GM23248 (cell line): Measurements from ENCODE around the gene CFAP92. TPM values are rescaled to one million over a fixed set of nuclear protein-coding genes. Genes with fewer than 3 reads are reported as not detected.

Experiments
- DNase-seq: peaks from one replicate; pipeline ENCODE4 v3.0.0-alpha.2; 2015
- H2AFZ ChIP-seq: fragments of 200-600 bp; sonication (generic); 2 replicates; pipeline ENCODE4 v1.6.1; 2016; ENCODE audit warnings: antibody characterized with exemption
- H3F3A ChIP-seq: fragments of 200-600 bp; sonication (generic); 2 replicates; pipeline ENCODE4 v1.6.1; 2016; ENCODE audit warnings: mild to moderate bottlenecking, antibody characterized with exemption, mixed run types; ENCODE audit not compliant: insufficient read depth
- H3K27ac ChIP-seq: fragments of 200-600 bp; sonication (generic); 2 replicates; pipeline ENCODE4 v1.5.1; 2016; ENCODE audit warnings: mild to moderate bottlenecking
- H3K27me3 ChIP-seq: fragments of 200-600 bp; sonication (generic); replicated peaks from 2 replicates; pipeline ENCODE4 v1.6.1; 2016; ENCODE audit warnings: mild to moderate bottlenecking; ENCODE audit not compliant: insufficient read depth
- H3K36me3 ChIP-seq: fragments of 200-600 bp; sonication (generic); 2 replicates; pipeline ENCODE4 v1.6.1; 2016; ENCODE audit warnings: low read depth, mild to moderate bottlenecking
- H3K4me1 ChIP-seq: fragments of 200-600 bp; sonication (generic); 2 replicates; pipeline ENCODE4 v1.6.1; 2016; ENCODE audit warnings: mild to moderate bottlenecking; ENCODE audit not compliant: insufficient read depth
- H3K4me2 ChIP-seq: fragments of 200-600 bp; sonication (generic); one replicate; pipeline ENCODE4 v1.6.1; 2016; ENCODE audit warnings: mild to moderate bottlenecking; ENCODE audit not compliant: unreplicated experiment
- H3K4me3 ChIP-seq: fragments of 200-600 bp; sonication (generic); 2 replicates; pipeline ENCODE4 v1.5.1; 2016; ENCODE audit warnings: mild to moderate bottlenecking
- H3K79me2 ChIP-seq: fragments of 200-600 bp; sonication (generic); 2 replicates; pipeline ENCODE4 v1.6.1; 2016; ENCODE audit warnings: mild to moderate bottlenecking; ENCODE audit not compliant: insufficient read depth
- H3K9ac ChIP-seq: fragments of 200-600 bp; sonication (generic); 2 replicates; pipeline ENCODE4 v1.6.1; 2016; ENCODE audit warnings: mild to moderate bottlenecking
- H3K9me2 ChIP-seq: fragments of 200-600 bp; sonication (generic); 2 replicates; pipeline ENCODE4 v1.6.1; 2016; ENCODE audit warnings: mixed run types, mild to moderate bottlenecking, moderate library complexity; ENCODE audit not compliant: insufficient read depth
- H3K9me3 ChIP-seq: fragments of 200-600 bp; sonication (generic); one replicate; pipeline ENCODE4 v1.6.1; 2017; ENCODE audit warnings: low read depth
- H4K20me1 ChIP-seq: fragments of 200-600 bp; sonication (generic); 2 replicates; pipeline ENCODE4 v1.6.0; 2016; ENCODE audit not compliant: insufficient read depth
- EZH2 ChIP-seq: fragments of 200-600 bp; sonication (generic); IDR thresholded peaks from 2 replicates; pipeline ENCODE4 v1.6.1; 2018; ENCODE audit warnings: antibody characterized with exemption, mild to moderate bottlenecking; ENCODE audit not compliant: insufficient read depth, poor library complexity, severe bottlenecking
- EZH2phosphoT487 ChIP-seq: fragments of 200-600 bp; sonication (generic); IDR thresholded peaks from 2 replicates; pipeline ENCODE4 v1.6.1; 2018; ENCODE audit warnings: antibody characterized with exemption, moderate library complexity, mild to moderate bottlenecking, low read depth; ENCODE audit not compliant: insufficient read depth
- WGBS, 2 experiments: methylation state at CpG; one replicate each; pipeline ENCODE4 v1.1.6; 2015 to 2017; ENCODE audit warnings: low lambda C conversion rate in 2 of 2, low coverage in 1 of 2; ENCODE audit errors: missing lambda C conversion rate in 2 of 2; 5-methylcytosine and 5-hydroxymethylcytosine counted together
- in situ Hi-C: fragments of 300-500 bp; cut with MboI; formaldehyde crosslinking; loops from 2 replicates; pipeline ENCODE4 v1.15.0; 2020
- polyA plus RNA-seq: library from polyadenylated mRNA; unstranded; fragments of >200 nt; fragmentation: Nextera tagmentation; extraction: Ambion mirVana; gene quantifications from 2 replicates; pipeline ENCODE4 v1.2.1, GENCODE V29; 2016
- total RNA-seq: library from RNA; depleted of rRNA; stranded (reverse); fragments of >200 nt; shearing (Covaris generic); gene quantifications from 2 replicates; pipeline ENCODE4 v1.2.3, GENCODE V29; 2014

CFAP92 gene
- total and polyA plus RNA-seq, 2 experiments from 2014 or later = not detected

DNA sequence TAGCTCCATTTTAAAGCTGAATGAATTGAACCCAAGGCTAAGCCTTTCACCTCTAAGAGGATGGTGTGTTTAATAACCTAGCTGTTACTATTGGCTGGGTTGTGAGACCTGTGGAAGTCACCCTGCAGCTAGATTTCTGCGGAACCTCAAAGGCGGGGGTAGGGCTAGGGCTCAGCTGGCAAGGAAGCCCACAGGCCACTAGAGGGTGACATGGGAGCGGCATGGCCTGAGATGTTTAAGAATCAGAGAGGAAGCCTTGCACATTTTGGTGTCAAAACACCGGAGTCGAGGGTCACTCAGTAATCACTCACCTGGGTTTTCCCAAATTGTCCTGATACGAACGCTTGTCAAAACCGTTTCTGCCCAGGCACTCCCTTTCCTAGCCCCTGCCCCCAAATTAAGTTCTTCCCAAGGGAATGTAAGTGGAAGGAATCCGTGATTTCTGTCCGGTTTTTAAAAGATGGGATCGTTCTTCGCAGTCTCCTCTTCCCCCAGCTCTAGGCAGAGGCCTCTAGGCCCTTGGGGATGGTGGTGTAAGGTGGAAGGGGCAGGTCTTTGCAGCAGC, 118.2 kb downstream of the CFAP92 start:
- Histone ChIP-seq H3K4me1 (peaks cover 13% of the 10 kb centered on the region), H3K4me3 (no peak overlapping the region), H3K79me2 (peaks cover 20% of the 10 kb centered on the region), H3K27ac (no peak overlapping the region), H3K27me3 (no peaks in the 10 kb centered on the region), H3K9ac (no peak overlapping the region), H3K4me2 (no peak overlapping the region), H3K9me3 (no peaks in the 10 kb centered on the region), H3K36me3 (no peaks in the 10 kb centered on the region), H2AFZ (no peak overlapping the region), H3K9me2 (no peaks in the 10 kb centered on the region), H4K20me1 (no peaks in the 10 kb centered on the region), H3F3A (peaks cover 14% of the 10 kb centered on the region)
- in situ Hi-C loops = no loop called here
- DNase-seq = peak; percentile 43
- TF ChIP-seq EZH2phosphoT487 = no peak
- no peak for TF ChIP-seq EZH2
- WGBS, 2 experiments = 49% methylated on average over 12 of the region's 12 CpGs

DNA sequence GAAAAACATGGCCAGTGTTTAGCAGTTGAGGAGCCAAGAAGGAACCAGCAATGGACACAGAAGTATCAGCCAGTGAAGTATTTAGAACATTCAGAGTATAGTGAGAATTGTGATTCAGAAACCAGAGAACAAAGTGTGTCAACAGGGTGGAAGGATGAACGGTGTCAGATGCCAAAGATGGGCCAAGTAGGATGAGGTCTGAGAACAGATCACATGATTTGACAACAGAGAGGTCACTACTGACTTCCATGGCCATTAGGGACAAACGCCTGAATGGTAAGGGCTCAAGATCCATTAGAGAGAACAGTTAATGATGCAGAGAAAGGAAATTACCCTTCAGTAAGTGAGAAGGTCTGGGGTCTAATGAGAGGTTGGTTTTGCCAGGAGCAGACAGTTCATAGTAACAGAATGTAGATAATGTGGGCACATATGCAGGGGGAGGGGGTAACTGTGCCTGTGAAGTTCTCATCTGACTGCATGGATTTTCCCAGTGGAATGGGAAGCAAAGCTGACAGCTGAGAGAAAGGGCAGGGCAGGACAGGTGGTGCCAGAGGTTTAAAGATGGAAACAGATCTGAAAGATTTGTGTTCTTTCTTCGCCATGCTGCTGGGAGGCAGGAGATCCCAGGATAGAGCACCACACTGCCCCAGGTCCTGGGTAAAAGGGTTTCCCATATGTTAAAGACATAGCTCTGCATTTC, 119.2 kb downstream of the CFAP92 start:
- Histone ChIP-seq H3K79me2 (peaks cover 10% of the 10 kb centered on the region), H3K36me3 (no peaks in the 10 kb centered on the region), H3K4me2 (no peak overlapping the region), H3K9ac (no peak overlapping the region), H3K27ac (no peak overlapping the region), H3K9me2 (no peaks in the 10 kb centered on the region), H3K4me1 (peaks cover 6% of the 10 kb centered on the region), H2AFZ (no peak overlapping the region), H4K20me1 (no peaks in the 10 kb centered on the region), H3K27me3 (no peaks in the 10 kb centered on the region), H3K9me3 (no peaks in the 10 kb centered on the region), H3K4me3 (no peak overlapping the region), H3F3A (peaks cover 14% of the 10 kb centered on the region)
- in situ Hi-C loops = no loop called here
- TF ChIP-seq EZH2phosphoT487 = no peak
- no peak for TF ChIP-seq EZH2
- 22 to 38% methylated on average over 3 of the region's 3 CpGs for WGBS, 2 experiments
- no peak for DNase-seq

DNA sequence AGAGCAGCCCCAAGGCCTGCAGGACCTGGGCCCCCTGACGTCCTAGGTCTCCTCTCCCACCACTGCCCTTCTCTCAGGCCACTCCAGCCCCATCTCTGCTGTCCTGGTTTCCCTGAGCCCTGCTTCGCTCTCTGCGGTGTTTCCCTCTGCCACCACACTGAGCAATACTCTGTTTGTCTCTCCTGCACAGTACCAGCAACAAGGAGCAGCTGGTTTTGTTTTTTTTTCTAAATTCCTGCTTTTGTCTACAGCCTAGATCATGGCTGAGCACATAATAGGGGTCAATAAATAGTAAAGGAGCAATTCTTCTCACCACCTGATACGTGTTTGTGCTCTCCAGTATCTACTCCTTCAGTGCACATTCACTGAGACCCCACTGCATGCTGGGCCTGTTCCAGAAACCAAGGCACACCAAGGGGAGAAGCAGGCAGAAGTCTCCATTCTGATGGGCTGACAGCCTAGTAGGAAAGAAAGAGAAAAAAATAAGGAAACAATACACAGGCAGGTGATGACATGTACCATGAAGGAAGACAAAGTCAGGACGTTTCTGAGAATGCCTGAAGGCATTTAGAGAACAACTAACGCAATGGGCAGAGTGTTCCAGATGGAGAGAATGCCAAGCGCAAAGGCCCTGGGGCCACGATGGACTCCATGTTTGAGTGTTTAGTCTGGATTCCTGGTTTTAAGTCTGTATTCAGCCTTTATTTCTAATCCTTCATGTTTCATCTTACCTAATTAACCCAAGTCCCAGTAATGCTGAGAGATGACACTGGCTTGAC, 120.4 kb downstream of the CFAP92 start:
- H3K36me3 ChIP-seq = no peaks in the 10 kb centered on the region
- H3K9me3 ChIP-seq = no peaks in the 10 kb centered on the region
- in situ Hi-C loops = no loop called here
- H3K4me1 ChIP-seq = peaks cover 6% of the 10 kb centered on the region
- H3F3A ChIP-seq = peaks cover 7% of the 10 kb centered on the region
- H3K9me2 ChIP-seq = no peaks in the 10 kb centered on the region
- no peak overlapping the region for H3K9ac ChIP-seq
- H3K27me3 ChIP-seq = no peaks in the 10 kb centered on the region
- no peak for TF ChIP-seq EZH2phosphoT487
- no peak for TF ChIP-seq EZH2
- no peaks in the 10 kb centered on the region for H4K20me1 ChIP-seq
- 59 to 62% methylated on average over 8 of the region's 8 CpGs for WGBS, 2 experiments
- peaks cover 9% of the 10 kb centered on the region; the same call in 1 of the 2 replicates for H3K79me2 ChIP-seq
- no peak overlapping the region for H3K27ac ChIP-seq
- H3K4me3 ChIP-seq = no peak overlapping the region
- no peak for DNase-seq
- H3K4me2 ChIP-seq = no peak overlapping the region
- no peak overlapping the region for H2AFZ ChIP-seq

DNA sequence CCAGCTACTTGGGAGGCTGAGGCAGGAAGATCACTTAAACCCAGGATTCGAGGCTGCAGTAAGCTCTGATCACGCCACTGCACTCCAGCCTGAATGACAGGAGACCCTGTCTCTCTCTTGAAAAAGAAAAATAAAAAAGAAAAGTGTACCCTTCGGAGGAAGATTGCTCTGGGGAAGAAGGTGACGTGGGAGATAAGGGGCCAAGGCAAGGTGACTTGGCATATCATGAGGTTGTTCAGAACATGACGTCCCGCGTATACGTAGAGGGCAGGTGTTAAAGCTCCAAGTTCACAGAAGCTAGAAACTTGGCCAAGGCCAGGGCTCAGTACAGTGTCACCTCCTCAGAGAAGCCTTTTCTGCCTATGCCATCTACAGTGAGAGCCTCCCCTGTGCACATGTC, 121.1 kb downstream of the CFAP92 start:
- Histone ChIP-seq H3K4me1 (no peaks in the 10 kb centered on the region), H3K4me3 (no peak overlapping the region), H3K27me3 (no peaks in the 10 kb centered on the region), H3K4me2 (no peak overlapping the region), H4K20me1 (no peaks in the 10 kb centered on the region), H3F3A (peaks cover under 1% of the 10 kb centered on the region; the same call in 1 of the 2 replicates), H3K9me2 (no peaks in the 10 kb centered on the region), H3K79me2 (peaks cover 5% of the 10 kb centered on the region; the same call in 1 of the 2 replicates), H3K9ac (no peak overlapping the region), H2AFZ (no peak overlapping the region), H3K36me3 (no peaks in the 10 kb centered on the region), H3K9me3 (no peaks in the 10 kb centered on the region), H3K27ac (no peak overlapping the region)
- TF ChIP-seq EZH2phosphoT487 = no peak
- 78 to 83% methylated on average over 8 of the region's 8 CpGs for WGBS, 2 experiments
- no peak for DNase-seq
- in situ Hi-C loops = no loop called here
